Right lung (tissue), 5 donors: Measurements from ENCODE around the gene GAS6. TPM values are rescaled to one million over a fixed set of nuclear protein-coding genes. Genes with fewer than 3 reads are reported as not detected.
"Not testable (repeated sequence)": the region's sequence is repeated elsewhere in the genome, so short reads cannot be mapped to it uniquely, and the experiment has no call there.

Experiments used
- DNase-seq, 2 donors: peaks; one replicate each; pipeline ENCODE4 v3.0.0-alpha.2; 2013
- polyA plus RNA-seq, 5 donors: library from polyadenylated mRNA; unstranded; fragments of 120-200 nt; gene quantifications; one replicate each; pipeline versions ENCODE4 v1.2.1 to v1.2.3, GENCODE V29; 2013; ENCODE audit warnings: inconsistent platforms in 1 of 5, low replicate concordance in 1 of 5; ENCODE audit not compliant: insufficient read length in 5 of 5, insufficient read depth in 1 of 5

GAS6 gene
- polyA plus RNA-seq, 5 donors = 20.7 to 44.3 (median 30.2) TPM

DNA sequence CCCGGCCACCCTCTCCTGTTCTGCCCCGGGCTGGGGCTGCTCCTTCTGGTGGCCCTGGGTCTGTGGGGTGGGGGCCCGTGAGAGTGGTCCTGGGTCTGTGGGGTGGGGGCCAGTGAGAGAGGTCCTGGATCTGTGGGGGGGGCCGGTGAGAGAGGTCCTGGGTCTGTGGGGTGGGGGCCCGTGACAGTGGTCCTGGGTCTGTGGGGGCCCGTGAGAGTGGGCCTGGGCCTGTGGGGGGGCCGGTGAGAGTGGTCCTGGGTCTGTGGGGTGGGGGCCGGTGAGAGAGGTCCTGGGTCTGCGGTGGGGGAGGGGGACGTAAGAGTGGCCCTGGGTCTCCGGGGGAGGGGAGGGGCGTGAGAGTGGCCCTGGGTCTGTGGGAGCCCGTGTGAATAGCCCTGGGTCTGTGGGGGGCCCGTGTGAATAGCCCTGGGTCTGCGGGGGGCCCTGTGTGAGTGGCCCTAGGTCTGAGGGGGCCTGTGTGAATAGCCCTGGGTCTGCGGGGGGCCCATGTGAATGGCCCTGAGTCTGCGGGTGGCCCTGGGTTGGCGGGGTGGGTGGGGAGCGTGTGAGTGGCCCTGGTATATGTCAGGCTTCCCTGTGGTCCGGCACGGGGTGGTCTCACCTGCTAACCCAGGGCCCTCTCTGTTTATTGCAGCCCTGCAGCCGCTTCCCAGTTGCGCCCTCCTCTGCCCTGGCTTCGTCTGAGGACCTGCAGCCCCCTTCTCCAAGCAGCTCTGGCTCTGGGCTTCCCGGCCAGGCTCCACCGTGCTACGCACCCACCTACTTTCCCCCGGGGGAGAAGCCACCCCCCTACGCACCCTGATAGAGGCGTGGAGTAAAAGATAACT lies 52.6 kb downstream of the GAS6 start:
- DNase-seq = no peak

GRCh38 chr13:113810640-113811039 lies 53.2 kb downstream of the GAS6 start:
- DNase-seq = no peak

GRCh38 chr13:113809934-113810333 lies 53.9 kb downstream of the GAS6 start:
- DNase-seq = no peak

DNA sequence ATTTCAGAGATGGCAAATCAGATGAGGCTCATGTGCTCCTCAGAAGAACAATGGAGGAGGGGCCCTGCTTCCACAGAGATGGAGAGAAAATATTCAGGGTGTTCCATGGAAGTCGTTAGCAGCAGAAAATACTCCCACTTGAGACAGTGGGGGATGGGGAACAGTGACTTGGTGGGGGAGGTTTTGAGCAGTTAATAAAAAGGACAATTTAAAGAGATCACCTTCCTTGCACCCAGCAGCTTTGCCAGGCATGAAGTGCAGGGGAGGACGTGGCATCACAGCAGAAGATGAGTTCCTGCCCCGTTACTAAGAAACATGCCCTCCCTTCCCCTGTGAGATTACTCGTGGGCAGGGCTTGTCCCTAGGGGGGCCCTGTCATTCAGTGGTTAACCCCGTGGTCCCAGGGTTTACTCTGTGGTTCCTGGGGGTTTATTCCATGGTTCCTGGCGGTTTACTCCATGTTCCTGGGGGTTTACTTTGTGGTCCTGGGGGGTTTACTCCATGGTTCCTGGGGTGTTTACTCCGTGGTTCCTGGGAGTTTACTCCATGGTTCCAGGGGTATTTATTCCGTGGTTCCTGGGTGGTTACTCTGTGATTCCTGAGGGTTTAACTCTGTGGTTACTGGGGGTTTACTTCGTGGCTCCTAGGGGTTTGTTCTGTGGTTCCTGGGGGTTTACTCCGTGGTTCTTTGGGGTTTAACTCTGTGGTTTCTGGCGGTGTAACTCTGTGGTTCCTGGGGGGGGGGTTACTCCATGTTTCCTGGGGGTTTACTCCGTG lies 55.6 kb downstream of the GAS6 start:
- no peak for DNase-seq

GRCh38 chr13:113806526-113806925 lies 57.4 kb downstream of the GAS6 start:
- DNase-seq = no peak

DNA sequence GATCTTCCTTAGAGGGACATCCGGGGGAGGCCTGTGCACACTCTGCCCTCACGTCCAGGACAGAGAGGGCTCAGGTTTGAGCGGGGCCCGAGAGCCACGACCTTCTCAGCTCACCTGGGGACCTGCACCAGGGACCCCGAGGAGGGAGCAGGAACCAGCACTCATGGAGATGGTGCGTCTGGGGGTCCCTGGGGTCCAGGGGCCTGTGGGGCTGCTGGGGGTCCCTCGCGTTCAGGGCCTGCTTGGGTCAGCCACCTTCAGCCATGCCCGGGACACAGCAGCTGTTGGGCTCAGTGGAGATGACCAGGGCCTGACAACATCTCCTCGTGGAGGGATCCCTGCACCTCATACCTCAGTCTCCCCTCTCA lies 57.8 kb downstream of the GAS6 start:
- no peak for DNase-seq

- DNase-seq = no peak
Measured at GRCh38 chr13:113805431-113806103, 58.3 kb downstream of the GAS6 start.

GRCh38 chr13:113804703-113805430 lies 59.0 kb downstream of the GAS6 start:
- no peak for DNase-seq

DNA sequence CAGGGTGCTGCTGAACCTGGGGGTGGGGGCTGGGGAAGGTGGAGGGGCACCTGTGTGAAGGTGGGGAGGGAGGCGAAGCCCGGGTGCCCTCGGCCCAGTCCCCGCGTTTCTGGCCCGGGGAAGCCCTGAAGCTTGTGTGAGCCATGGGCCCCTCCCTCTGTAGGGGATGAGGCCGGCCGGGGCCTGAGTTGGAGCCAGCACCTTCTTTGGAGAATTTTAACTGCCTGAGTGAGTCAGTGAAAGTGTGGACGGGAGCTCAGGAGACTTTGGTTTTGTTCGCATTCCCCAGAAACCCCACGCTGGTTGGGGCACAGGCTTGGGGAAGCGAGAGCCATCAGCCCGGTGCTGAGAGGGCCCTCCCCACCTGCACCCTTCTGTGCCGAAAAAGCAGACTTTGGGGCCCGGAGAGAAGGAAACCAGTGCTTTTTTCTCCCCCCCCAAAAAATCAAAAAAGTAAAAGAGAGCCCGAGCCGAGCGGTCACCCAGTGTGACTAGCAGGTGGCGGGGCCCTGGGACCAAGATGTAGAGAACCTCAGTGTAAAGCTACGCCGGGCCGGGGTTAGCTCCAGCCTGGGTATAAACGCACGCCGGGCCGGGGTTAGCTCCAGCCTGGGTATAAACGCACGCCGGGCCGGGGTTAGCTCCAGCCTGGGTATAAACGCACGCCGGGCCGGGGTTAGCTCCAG lies 59.7 kb downstream of the GAS6 start:
- DNase-seq = no peak

- DNase-seq = no peak
Measured at GRCh38 chr13:113803409-113804016, 60.4 kb downstream of the GAS6 start.

GRCh38 chr13:113802761-113803160 lies 61.1 kb downstream of the GAS6 start:
- no peak for DNase-seq

DNA sequence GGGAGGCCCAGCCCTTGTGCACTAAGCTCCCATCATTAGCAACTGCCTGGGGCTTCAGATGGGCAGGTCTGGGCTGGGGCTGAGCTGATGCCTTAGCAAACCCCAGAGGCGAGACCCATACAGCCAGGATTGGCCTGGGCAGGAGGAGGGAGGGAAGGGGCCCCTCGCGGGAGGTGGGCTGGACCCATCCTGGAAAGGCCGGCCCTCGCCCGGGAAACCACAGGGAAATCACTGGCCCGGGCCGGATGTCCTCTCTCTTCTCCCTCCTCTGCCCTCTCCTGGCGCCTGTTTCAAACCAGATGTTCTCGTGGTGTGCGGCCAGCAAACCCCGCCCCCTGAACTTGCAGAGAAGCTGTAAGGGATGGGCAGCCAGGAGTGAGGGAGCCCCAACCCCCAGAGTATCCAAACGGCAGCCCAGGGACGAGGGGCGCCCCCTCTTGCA lies 61.8 kb downstream of the GAS6 start:
- DNase-seq = peak; percentile 79 to 81

- DNase-seq = no peak
Measured at GRCh38 chr13:113801289-113801961, 62.5 kb downstream of the GAS6 start.

DNA sequence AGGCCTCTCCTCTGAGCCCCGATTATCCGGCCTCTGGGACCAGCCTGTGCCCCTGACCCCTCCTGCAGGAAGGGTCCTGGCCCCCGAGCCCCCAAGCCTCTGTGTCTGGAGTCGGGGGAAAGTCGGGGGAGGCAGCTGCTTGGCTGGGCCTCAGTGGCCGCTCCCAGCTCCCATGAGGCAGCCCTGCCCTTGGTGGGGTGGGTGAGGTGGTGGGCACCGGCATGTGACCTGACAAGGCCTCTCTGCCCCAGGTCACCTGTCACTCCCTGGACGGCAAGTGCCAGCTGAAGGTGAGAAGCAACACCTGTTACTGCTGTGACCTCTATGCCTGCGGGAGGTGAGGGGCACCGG lies 63.3 kb downstream of the GAS6 start:
- DNase-seq = no peak

DNA sequence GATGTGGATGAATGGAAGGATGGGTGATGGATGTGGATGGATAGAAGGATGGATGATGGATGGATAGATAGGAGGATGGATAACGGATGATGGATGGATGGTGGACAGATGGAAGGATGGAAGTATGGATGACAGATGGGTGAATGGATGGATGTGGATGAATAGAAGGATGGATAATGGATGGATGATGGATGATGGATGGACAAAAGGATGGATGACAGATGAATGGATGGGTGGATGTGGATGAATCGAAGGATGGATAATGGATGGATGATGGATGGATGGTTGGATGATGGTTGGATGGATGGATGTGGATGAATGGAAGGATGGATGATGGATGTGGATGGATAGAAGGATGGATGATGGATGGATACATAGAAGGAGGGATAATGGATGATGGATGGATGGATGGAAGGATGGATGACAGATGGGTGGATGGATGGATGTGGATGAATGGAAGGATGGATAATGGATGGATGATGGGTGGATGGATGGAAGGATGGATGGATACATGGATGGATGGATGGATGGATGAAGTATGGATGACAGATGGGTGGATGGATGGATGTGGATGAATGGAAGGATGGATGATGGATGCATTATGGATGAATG lies 65.6 kb downstream of the GAS6 start:
- DNase-seq = no peak

DNA sequence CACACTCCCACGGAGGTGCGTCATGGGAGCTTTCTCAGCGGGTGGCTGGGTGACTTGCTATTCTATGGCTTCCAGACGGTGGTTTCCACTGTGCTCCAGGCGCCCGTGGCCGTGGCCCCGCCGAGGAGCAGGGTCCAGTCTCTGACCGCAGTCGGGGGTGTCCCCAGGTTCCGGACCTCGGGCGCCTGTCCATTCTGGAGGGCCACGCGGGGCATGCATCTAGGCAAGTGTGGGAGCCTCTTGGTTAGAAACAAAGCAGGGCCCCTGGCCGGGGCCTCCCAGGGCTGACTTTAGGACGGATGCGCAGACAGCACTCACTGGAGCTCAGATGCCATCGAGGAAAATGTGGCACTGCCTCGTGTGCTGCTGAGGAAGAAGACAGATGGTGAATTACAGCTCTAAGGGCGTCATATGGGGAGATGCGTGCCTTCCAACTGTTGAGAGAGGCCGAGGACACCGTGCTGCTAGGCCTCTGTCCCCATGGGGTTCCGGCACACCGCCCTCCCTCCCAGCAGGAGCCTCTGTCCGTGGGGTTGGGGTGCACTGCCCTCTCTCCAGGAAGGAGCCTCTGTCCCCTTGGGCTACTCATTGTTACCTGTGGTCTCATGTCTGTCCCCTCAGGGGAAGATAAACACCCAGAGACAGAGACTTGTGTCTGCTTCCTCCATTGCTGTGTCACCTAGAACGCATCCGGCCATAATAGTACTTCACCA lies 66.8 kb downstream of the GAS6 start:
- no peak for DNase-seq

- no peak for DNase-seq
Measured at GRCh38 chr13:113796211-113796963, 67.5 kb downstream of the GAS6 start.

DNA sequence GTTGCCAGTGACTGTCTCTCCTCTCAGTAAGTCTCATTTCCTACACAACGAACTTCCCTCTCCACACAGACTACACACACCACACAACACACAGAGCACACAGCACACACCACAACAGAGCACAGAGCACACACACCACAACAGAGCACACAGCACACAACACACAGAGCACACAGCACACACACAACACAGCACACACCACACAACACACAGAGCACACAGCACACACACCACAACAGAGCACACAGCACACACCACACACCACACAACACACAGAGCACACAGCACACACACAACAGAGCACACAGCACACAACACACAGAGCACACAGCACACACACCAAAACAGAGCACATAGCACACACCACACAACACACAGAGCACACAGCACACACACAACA lies 68.5 kb downstream of the GAS6 start:
- not testable (repeated sequence) for DNase-seq
